RPMI7951 (cell line): ENCODE measurements around the gene VPS13A. TPM values are rescaled to one million over a fixed set of nuclear protein-coding genes. Genes with fewer than 3 reads are reported as not detected.
"Not testable (repeated sequence)": the region's sequence is repeated elsewhere in the genome, so short reads cannot be mapped to it uniquely, and the experiment has no call there.

Experiments
- DNase-seq: peaks from one replicate; pipeline ENCODE4 v3.0.0-alpha.2; 2012; ENCODE audit warnings: low read depth
- total RNA-seq: library from RNA; depleted of rRNA; stranded (reverse); fragments of >200 nt; shearing (Covaris generic); gene quantifications from 2 replicates; pipeline ENCODE4 v1.2.3, GENCODE V29; 2014

VPS13A gene
- total RNA-seq, 1 experiment from 2014 or later = 13.1 TPM

- DNase-seq = no peak
Observed at GRCh38 chr9:77423841-77424240, 246.5 kb downstream of the VPS13A start.

GRCh38 chr9:77424993-77425392 lies 247.7 kb downstream of the VPS13A start:
- DNase-seq = no peak

- DNase-seq = no peak
Observed at GRCh38 chr9:77426712-77427111, 249.4 kb downstream of the VPS13A start.

GRCh38 chr9:77427256-77427927 lies 250.1 kb downstream of the VPS13A start:
- no peak for DNase-seq

GRCh38 chr9:77429928-77430327 lies 252.6 kb downstream of the VPS13A start:
- DNase-seq = no peak

GRCh38 chr9:77432053-77432452 lies 254.7 kb downstream of the VPS13A start:
- no peak for DNase-seq

- peak; percentile 59 for DNase-seq
Observed at GRCh38 chr9:77433675-77434445, 256.5 kb downstream of the VPS13A start.

- DNase-seq = no peak
Observed at GRCh38 chr9:77435277-77435676, 257.9 kb downstream of the VPS13A start.

- DNase-seq = no peak
Observed at GRCh38 chr9:77435688-77436087, 258.4 kb downstream of the VPS13A start.

- no peak for DNase-seq
Observed at GRCh38 chr9:77438653-77439052, 261.3 kb downstream of the VPS13A start.

- DNase-seq = peak; percentile 66
Observed at GRCh38 chr9:77440057-77440456, 262.7 kb downstream of the VPS13A start.

- DNase-seq = not testable (repeated sequence)
Observed at GRCh38 chr9:77441124-77441523, 263.8 kb downstream of the VPS13A start.

- DNase-seq = no peak
Observed at GRCh38 chr9:77442436-77442835, 265.1 kb downstream of the VPS13A start.

- DNase-seq = no peak
Observed at GRCh38 chr9:77447646-77448045, 270.3 kb downstream of the VPS13A start.

- DNase-seq = peak; percentile 63
Observed at GRCh38 chr9:77449240-77450084, 272.1 kb downstream of the VPS13A start.

GRCh38 chr9:77450085-77450475 lies 272.7 kb downstream of the VPS13A start:
- DNase-seq = peak; percentile 24

GRCh38 chr9:77451507-77451906 lies 274.2 kb downstream of the VPS13A start:
- DNase-seq = no peak

GRCh38 chr9:77453825-77454647 lies 276.7 kb downstream of the VPS13A start:
- no peak for DNase-seq

- peak; percentile 12 for DNase-seq
Observed at GRCh38 chr9:77454663-77455062, 277.3 kb downstream of the VPS13A start.

GRCh38 chr9:77455312-77455927 lies 278.1 kb downstream of the VPS13A start:
- DNase-seq = peak; percentile 51

- DNase-seq = peak; percentile 75
Observed at GRCh38 chr9:77456829-77457437, 279.6 kb downstream of the VPS13A start.
